KG1 (cell line): ENCODE measurements around the gene FLRT2.

Experiments
- DNase-seq: peaks from one replicate; lab custom pipeline; 2025; lab: John Stamatoyannopoulos, UW

Gene FLRT2

GRCh38 chr14:85529803-85530574 lies at the start of gene FLRT2:
Gene FLRT2 (plus strand): TSS chr14:85530144. CDS start chr14:85621515, 91,371 bp downstream.
- no peak for DNase-seq

GRCh38 chr14:85481471-85481870 lies 48.5 kb upstream of the FLRT2 start:
- DNase-seq: no peak

- no peak for DNase-seq
Observed at GRCh38 chr14:85482552-85482951, 47.4 kb upstream of the FLRT2 start.

- DNase-seq: no peak
Observed at GRCh38 chr14:85483037-85483436, 46.9 kb upstream of the FLRT2 start.

GRCh38 chr14:85483652-85484051 lies 46.3 kb upstream of the FLRT2 start:
- DNase-seq: no peak

GRCh38 chr14:85487215-85487614 lies 42.7 kb upstream of the FLRT2 start:
- no peak for DNase-seq

GRCh38 chr14:85501751-85502150 lies 28.2 kb upstream of the FLRT2 start:
- DNase-seq: no peak

- no peak for DNase-seq
Observed at GRCh38 chr14:85508863-85509262, 21.1 kb upstream of the FLRT2 start.

GRCh38 chr14:85512451-85512850 lies 17.5 kb upstream of the FLRT2 start:
- DNase-seq: no peak

GRCh38 chr14:85514487-85514886 lies 15.5 kb upstream of the FLRT2 start:
- no peak for DNase-seq

GRCh38 chr14:85516239-85517113 lies 13.5 kb upstream of the FLRT2 start:
- DNase-seq: no peak

GRCh38 chr14:85517114-85517688 lies 12.7 kb upstream of the FLRT2 start:
- DNase-seq: no peak

- no peak for DNase-seq
Observed at GRCh38 chr14:85519661-85520305, 10.2 kb upstream of the FLRT2 start.

GRCh38 chr14:85520581-85520980 lies 9.4 kb upstream of the FLRT2 start:
- DNase-seq: no peak

GRCh38 chr14:85523624-85524023 lies 6.3 kb upstream of the FLRT2 start:
- DNase-seq: no peak

- no peak for DNase-seq
Observed at GRCh38 chr14:85527006-85527405, 2.9 kb upstream of the FLRT2 start.

GRCh38 chr14:85527445-85528035 lies 2.4 kb upstream of the FLRT2 start:
- DNase-seq: no peak

GRCh38 chr14:85528080-85528896 lies 1.7 kb upstream of the FLRT2 start:
- DNase-seq: no peak

GRCh38 chr14:85528897-85529631 lies 880 bp upstream of the FLRT2 start:
- DNase-seq: no peak

GRCh38 chr14:85530626-85531025 lies 682 bp downstream of the FLRT2 start:
- DNase-seq: no peak
